Measurements from ENCODE around the gene OR1L6. TPM values are rescaled to one million over a fixed set of nuclear protein-coding genes. Genes with fewer than 3 reads are reported as not detected.

OR1L6 gene
- total RNA-seq, 1 experiment from 2014 or later = not detected

- Histone ChIP-seq H3K27me3 (replicated peaks; ENCODE audit: insufficient read depth, low read depth, low read length, poor library complexity) (no peaks in the 10 kb centered on the region), H3K9me3 (ENCODE audit: low read depth, low read length, poor library complexity, severe bottlenecking) (no peaks in the 10 kb centered on the region), H3K27ac (ENCODE audit: low read depth, low read length, poor library complexity, severe bottlenecking) (no peak overlapping the region), H3K4me1 (ENCODE audit: insufficient read depth, low read length, poor library complexity, severe bottlenecking) (no peaks in the 10 kb centered on the region), H3K36me3 (ENCODE audit: insufficient read depth, low read length, poor library complexity, severe bottlenecking) (no peaks in the 10 kb centered on the region), H3K4me3 (ENCODE audit: low read depth, low read length, poor library complexity, severe bottlenecking) (no peak overlapping the region)
- BruUV-seq (replicated peaks) = no TSS peak
- no peak for DNase-seq (ENCODE audit: low spot score)
- CTCF ChIA-PET = no interaction called here
- intact Hi-C loops (cut with micrococcal nuclease; ENCODE audit: unreplicated experiment) = no loop called here
- POLR2A ChIA-PET (ENCODE audit: low non-redundant PET) = no interaction called here
- TF ChIP-seq EZH2 (IDR thresholded peaks at IDR 0.05; ENCODE audit: borderline replicate concordance, low read depth, low read length, poor library complexity, severe bottlenecking) = no peak
- no peak for TF ChIP-seq CTCF (conservative IDR thresholded peaks at IDR 0.05; ENCODE audit: low read depth, low read length)
Observed at GRCh38 chr9:122785269-122785668, 43.2 kb downstream of the OR1L6 start.

- intact Hi-C loops (cut with micrococcal nuclease; ENCODE audit: unreplicated experiment) = no loop called here
- no peak for DNase-seq (ENCODE audit: low spot score)
- H3K36me3 ChIP-seq (ENCODE audit: insufficient read depth, low read length, poor library complexity, severe bottlenecking) = no peaks in the 10 kb centered on the region
- H3K9me3 ChIP-seq (ENCODE audit: low read depth, low read length, poor library complexity, severe bottlenecking) = no peaks in the 10 kb centered on the region
- no peak overlapping the region for H3K4me3 ChIP-seq (ENCODE audit: low read depth, low read length, poor library complexity, severe bottlenecking)
- no peaks in the 10 kb centered on the region for H3K27me3 ChIP-seq (replicated peaks; ENCODE audit: insufficient read depth, low read depth, low read length, poor library complexity)
- POLR2A ChIA-PET (ENCODE audit: low non-redundant PET) = no interaction called here
- CTCF ChIA-PET = no interaction called here
- no TSS peak for BruUV-seq (replicated peaks)
- H3K27ac ChIP-seq (ENCODE audit: low read depth, low read length, poor library complexity, severe bottlenecking) = no peak overlapping the region
- TF ChIP-seq EZH2 (IDR thresholded peaks at IDR 0.05; ENCODE audit: borderline replicate concordance, low read depth, low read length, poor library complexity, severe bottlenecking) (no peak), CTCF (conservative IDR thresholded peaks at IDR 0.05; ENCODE audit: low read depth, low read length) (no peak)
- no peaks in the 10 kb centered on the region for H3K4me1 ChIP-seq (ENCODE audit: insufficient read depth, low read length, poor library complexity, severe bottlenecking)
Observed at GRCh38 chr9:122786338-122786737, 44.2 kb downstream of the OR1L6 start.

- BruUV-seq (replicated peaks) = no TSS peak
- H3K4me3 ChIP-seq (ENCODE audit: low read depth, low read length, poor library complexity, severe bottlenecking) = no peak within 1 kb of the TSS
- TF ChIP-seq CTCF (conservative IDR thresholded peaks at IDR 0.05; ENCODE audit: low read depth, low read length) (no peak), EZH2 (IDR thresholded peaks at IDR 0.05; ENCODE audit: borderline replicate concordance, low read depth, low read length, poor library complexity, severe bottlenecking) (no peak)
- CTCF ChIA-PET = no interaction called here
- DNase-seq (ENCODE audit: low spot score) = no peak
- no peaks in the 10 kb centered on the region for H3K9me3 ChIP-seq (ENCODE audit: low read depth, low read length, poor library complexity, severe bottlenecking)
- no peaks in the 10 kb centered on the region for H3K4me1 ChIP-seq (ENCODE audit: insufficient read depth, low read length, poor library complexity, severe bottlenecking)
- no peaks in the 10 kb centered on the region for H3K36me3 ChIP-seq (ENCODE audit: insufficient read depth, low read length, poor library complexity, severe bottlenecking)
- H3K27ac ChIP-seq (ENCODE audit: low read depth, low read length, poor library complexity, severe bottlenecking) = no peak within 1 kb of the TSS
- POLR2A ChIA-PET (ENCODE audit: low non-redundant PET) = no interaction called here
- no peaks in the 10 kb centered on the region for H3K27me3 ChIP-seq (replicated peaks; ENCODE audit: insufficient read depth, low read depth, low read length, poor library complexity)
- intact Hi-C loops (cut with micrococcal nuclease; ENCODE audit: unreplicated experiment) = no loop called here
Observed at GRCh38 chr9:122788831-122789230, 46.7 kb downstream of the OR1L6 start, which contains the start of gene OR5C1. Gene OR5C1, plus strand, starts transcription at chr9:122788933. Its CDS starts 0 bp downstream, at chr9:122788933.
